ENCODE results near the gene CEP76. TPM values are rescaled to one million over a fixed set of nuclear protein-coding genes. Genes with fewer than 3 reads are reported as not detected.

Gene CEP76
- total RNA-seq, 1 experiment from 2014 or later = 13.5 TPM

DNA sequence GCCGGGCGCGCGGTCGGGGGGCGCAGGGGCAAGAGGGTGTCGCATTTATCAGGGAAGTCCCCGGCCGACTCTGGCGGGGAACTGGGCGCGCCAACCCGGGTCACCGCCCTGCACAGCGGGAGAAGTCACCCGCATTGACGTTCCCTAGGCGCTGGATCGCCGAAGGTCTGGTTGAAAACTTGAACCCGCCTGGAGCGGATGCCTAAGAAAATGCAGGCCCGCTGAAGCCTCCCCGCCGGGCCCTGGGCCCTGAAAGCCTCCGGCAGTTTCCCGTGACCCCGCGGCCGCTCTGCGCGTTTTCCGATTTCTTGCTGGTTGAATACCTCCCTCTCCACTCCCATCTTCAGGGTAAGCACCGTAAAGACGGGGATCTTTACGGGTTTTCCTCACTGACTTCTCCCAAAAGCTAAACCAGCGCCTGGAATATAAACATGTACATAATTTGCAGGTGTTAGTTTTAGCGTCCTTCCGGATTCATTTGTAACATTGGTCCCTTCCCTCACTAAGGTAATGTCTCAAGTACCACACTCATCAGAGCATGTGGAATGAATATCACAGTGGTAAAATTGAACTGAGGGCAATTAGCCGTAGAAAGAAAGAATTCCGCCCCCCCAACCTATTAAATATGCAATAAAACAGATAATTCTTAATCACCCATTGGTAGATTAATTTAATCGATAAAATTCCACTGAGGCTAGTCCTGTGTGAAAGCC, 43.9 kb downstream of the CEP76 start:
- DNase-seq (ENCODE audit: low read depth, low spot score) (no peak), ATAC-seq (no peak; the same call in 1 of the 2 replicates)
- CTCF ChIA-PET = interaction anchor here (1.1 to 2.9 kb wide), 3 partner anchors 264 to 375 kb away, joined by 3 to 26 read pairs (median 6); no protein-coding TSS in a partner anchor
- no peaks in the 10 kb centered on the region for H3K36me3 ChIP-seq (ENCODE audit: control insufficient read depth in 1 of 2, insufficient read depth in 2 of 2, low read length in 2 of 2)
- peak overlapping the region; percentile 50 for H3K27ac ChIP-seq (ENCODE audit: low read depth, low read length)
- RAD21 ChIA-PET (ENCODE audit: low non-redundant PET in 1 of 2, low total read pairs in 2 of 2, uncharacterized antibody in 2 of 2, unreplicated experiment in 2 of 2) = interaction anchor here in 1 of 2 experiments (0.7 kb wide), 1 partner anchor 266 kb away, joined by 4 read pairs; no protein-coding TSS in a partner anchor
- intact Hi-C loops (cut with micrococcal nuclease) = loop anchor here (2.0 kb wide), 1 partner anchor 236 kb away; no protein-coding TSS in a partner anchor
- no peaks in the 10 kb centered on the region for H3K9me3 ChIP-seq (ENCODE audit: control insufficient read depth in 1 of 2, insufficient read depth in 1 of 2, low read depth in 1 of 2, low read length in 2 of 2)
- H3K27me3 ChIP-seq (ENCODE audit: insufficient read depth, low read length) = no peaks in the 10 kb centered on the region
- H3K4me2 ChIP-seq (ENCODE audit: low read length) = peak overlapping the region; percentile 83
- no peak for TF ChIP-seq CBX3 (IDR thresholded peaks at IDR 0.05; ENCODE audit: low read depth)
- no peak for TF ChIP-seq ZBTB33 (IDR thresholded peaks at IDR 0.05; ENCODE audit: extremely low read depth, insufficient replicate concordance, low read length)
- no peak for TF ChIP-seq POLR2AphosphoS5 (IDR thresholded peaks at IDR 0.05; ENCODE audit: low read depth, low read length)
- TF ChIP-seq SIN3A (IDR thresholded peaks at IDR 0.05; ENCODE audit: low read depth) = no peak
- TF ChIP-seq ELF1 (IDR thresholded peaks at IDR 0.05; ENCODE audit: borderline replicate concordance, low read depth) = no peak
- TF ChIP-seq RAD21 (IDR thresholded peaks at IDR 0.05; ENCODE audit: low read depth) = no peak
- no peak for TF ChIP-seq SP1 (IDR thresholded peaks at IDR 0.05; ENCODE audit: low read depth)
- TF ChIP-seq, protein P1, sequence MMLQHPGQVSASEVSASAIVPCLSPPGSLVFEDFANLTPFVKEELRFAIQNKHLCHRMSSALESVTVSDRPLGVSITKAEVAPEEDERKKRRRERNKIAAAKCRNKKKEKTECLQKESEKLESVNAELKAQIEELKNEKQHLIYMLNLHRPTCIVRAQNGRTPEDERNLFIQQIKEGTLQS (IDR thresholded peaks at IDR 0.05) = no peak
- no peak for TF ChIP-seq EGR1 (IDR thresholded peaks at IDR 0.05; ENCODE audit: low read depth)
- no peak for TF ChIP-seq EZH2 (IDR thresholded peaks at IDR 0.05)
- TF ChIP-seq, protein P2, sequence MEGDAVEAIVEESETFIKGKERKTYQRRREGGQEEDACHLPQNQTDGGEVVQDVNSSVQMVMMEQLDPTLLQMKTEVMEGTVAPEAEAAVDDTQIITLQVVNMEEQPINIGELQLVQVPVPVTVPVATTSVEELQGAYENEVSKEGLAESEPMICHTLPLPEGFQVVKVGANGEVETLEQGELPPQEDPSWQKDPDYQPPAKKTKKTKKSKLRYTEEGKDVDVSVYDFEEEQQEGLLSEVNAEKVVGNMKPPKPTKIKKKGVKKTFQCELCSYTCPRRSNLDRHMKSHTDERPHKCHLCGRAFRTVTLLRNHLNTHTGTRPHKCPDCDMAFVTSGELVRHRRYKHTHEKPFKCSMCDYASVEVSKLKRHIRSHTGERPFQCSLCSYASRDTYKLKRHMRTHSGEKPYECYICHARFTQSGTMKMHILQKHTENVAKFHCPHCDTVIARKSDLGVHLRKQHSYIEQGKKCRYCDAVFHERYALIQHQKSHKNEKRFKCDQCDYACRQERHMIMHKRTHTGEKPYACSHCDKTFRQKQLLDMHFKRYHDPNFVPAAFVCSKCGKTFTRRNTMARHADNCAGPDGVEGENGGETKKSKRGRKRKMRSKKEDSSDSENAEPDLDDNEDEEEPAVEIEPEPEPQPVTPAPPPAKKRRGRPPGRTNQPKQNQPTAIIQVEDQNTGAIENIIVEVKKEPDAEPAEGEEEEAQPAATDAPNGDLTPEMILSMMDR (IDR thresholded peaks at IDR 0.05 in 2 of 3, conservative IDR thresholded peaks at IDR 0.05 in 1 of 3; ENCODE audit: borderline replicate concordance in 1 of 3, insufficient read depth in 1 of 3, low read depth in 2 of 3, low read length in 2 of 3) = no peak
- no peak for TF ChIP-seq POLR2A (IDR thresholded peaks at IDR 0.05; ENCODE audit: borderline replicate concordance, extremely low read depth, insufficient read depth, insufficient read length)
- no peak for TF ChIP-seq EZH2phosphoT487 (IDR thresholded peaks at IDR 0.05; ENCODE audit: borderline replicate concordance)
- no peak for TF ChIP-seq FOSL1 (IDR thresholded peaks at IDR 0.05; ENCODE audit: low read depth)
- peak overlapping the region; percentile 62 to 79 for H3K4me3 ChIP-seq (replicated peaks in 1 of 2; ENCODE audit: low read depth in 1 of 2, low read length in 2 of 2)
- peak overlapping the region; percentile 74 for H3K9ac ChIP-seq (ENCODE audit: low read length)
- POLR2A ChIA-PET = interaction anchor here (1.0 kb wide), 1 partner anchor 265 kb away, joined by 3 read pairs; no protein-coding TSS in a partner anchor
- H4K20me1 ChIP-seq (ENCODE audit: insufficient read depth) = 0 out of 2 replicates have a peak, but pooled peaks cover 3% of the 10 kb centered on the region
- H3K79me2 ChIP-seq (ENCODE audit: insufficient read depth, low read length) = peaks cover 25% of the 10 kb centered on the region
- H2AFZ ChIP-seq (ENCODE audit: low read depth, low read length, poor library complexity, severe bottlenecking) = peak overlapping the region; percentile 20
- no peaks in the 10 kb centered on the region for H3K9me2 ChIP-seq (ENCODE audit: insufficient read depth)
- H3K4me1 ChIP-seq (ENCODE audit: control insufficient read depth in 1 of 2, insufficient read depth in 2 of 2, low read length in 2 of 2) = peaks cover 5 to 28% of the 10 kb centered on the region in 2 experiments; a peak in 3 of 4 replicates
- BruUV-seq (replicated peaks) = TSS peak; percentile 73
